ENCODE data around the gene IDE. TPM values are rescaled to one million over a fixed set of nuclear protein-coding genes. Genes with fewer than 3 reads are reported as not detected.

Gene IDE
- total and polyA plus RNA-seq, 10 of the 15 experiments (the other 5 are each of a cell fraction or from before 2014, with no cell fraction given), result 11.6 to 54.5 (median 33.6) TPM

DNA sequence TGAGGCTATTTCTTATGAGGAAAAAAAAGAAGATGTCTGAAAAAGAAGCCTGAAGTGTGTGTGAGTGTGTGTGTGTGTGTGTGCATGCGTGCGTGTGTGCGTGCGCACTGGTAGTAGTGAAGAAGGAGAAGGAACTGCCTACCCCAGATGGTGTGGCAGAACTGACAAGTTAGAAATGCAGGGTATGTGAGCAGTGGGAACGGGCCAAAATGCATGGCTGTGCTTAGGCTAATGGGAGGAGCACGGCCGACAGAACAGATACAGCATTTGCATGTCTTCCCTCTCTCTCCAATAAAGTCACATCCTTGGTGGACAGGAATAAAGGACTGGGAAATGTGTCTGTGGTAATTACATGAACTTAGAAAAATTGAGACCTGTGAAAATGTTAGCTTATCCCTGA, 94.3 kb downstream of the IDE start (continued):
- TF ChIP-seq, protein P1, sequence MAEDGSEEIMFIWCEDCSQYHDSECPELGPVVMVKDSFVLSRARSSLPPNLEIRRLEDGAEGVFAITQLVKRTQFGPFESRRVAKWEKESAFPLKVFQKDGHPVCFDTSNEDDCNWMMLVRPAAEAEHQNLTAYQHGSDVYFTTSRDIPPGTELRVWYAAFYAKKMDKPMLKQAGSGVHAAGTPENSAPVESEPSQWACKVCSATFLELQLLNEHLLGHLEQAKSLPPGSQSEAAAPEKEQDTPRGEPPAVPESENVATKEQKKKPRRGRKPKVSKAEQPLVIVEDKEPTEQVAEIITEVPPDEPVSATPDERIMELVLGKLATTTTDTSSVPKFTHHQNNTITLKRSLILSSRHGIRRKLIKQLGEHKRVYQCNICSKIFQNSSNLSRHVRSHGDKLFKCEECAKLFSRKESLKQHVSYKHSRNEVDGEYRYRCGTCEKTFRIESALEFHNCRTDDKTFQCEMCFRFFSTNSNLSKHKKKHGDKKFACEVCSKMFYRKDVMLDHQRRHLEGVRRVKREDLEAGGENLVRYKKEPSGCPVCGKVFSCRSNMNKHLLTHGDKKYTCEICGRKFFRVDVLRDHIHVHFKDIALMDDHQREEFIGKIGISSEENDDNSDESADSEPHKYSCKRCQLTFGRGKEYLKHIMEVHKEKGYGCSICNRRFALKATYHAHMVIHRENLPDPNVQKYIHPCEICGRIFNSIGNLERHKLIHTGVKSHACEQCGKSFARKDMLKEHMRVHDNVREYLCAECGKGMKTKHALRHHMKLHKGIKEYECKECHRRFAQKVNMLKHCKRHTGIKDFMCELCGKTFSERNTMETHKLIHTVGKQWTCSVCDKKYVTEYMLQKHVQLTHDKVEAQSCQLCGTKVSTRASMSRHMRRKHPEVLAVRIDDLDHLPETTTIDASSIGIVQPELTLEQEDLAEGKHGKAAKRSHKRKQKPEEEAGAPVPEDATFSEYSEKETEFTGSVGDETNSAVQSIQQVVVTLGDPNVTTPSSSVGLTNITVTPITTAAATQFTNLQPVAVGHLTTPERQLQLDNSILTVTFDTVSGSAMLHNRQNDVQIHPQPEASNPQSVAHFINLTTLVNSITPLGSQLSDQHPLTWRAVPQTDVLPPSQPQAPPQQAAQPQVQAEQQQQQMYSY (CRISPR knock-in tag; IDR thresholded peaks at IDR 0.05), result no peak
- no peak for TF ChIP-seq BACH1 (IDR thresholded peaks at IDR 0.05; ENCODE audit: borderline replicate concordance)
- no peak for TF ChIP-seq ZSCAN29 (IDR thresholded peaks at IDR 0.05)
- TF ChIP-seq CEBPB (IDR thresholded peaks at IDR 0.05; ENCODE audit: borderline replicate concordance in 1 of 2, low read depth in 2 of 2, low read length in 2 of 2), result no peak
- TF ChIP-seq ZNF24 (IDR thresholded peaks at IDR 0.05), result no peak
- TF ChIP-seq SUZ12 (IDR thresholded peaks at IDR 0.05; ENCODE audit: unreplicated experiment), result no peak
- no peak for TF ChIP-seq JUND (IDR thresholded peaks at IDR 0.05; ENCODE audit: low read depth, low read length)

DNA sequence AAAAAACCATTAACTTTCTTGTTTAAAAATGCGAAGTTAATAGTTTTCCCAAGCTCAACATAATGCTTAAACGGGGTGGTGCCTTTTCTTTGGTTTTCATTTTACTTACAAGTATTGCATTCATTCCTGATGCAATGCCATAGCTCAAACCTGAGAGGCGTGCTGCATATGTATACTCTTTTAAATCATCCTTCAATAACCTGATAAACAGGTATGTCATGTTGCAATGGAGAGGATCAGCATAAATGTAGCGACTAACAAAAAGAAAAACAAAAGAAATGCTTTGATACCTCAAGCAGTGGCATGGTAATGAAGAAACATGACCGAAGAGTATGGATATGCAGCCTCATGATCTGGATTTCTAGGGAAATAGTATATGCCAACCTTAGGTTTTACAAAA, 95.4 kb downstream of the IDE start:
- FAIRE-seq (no peak), DNase-seq (ENCODE audit: low read depth, low spot score) (no peak), ATAC-seq (no peak)
- TF ChIP-seq, protein P2, sequence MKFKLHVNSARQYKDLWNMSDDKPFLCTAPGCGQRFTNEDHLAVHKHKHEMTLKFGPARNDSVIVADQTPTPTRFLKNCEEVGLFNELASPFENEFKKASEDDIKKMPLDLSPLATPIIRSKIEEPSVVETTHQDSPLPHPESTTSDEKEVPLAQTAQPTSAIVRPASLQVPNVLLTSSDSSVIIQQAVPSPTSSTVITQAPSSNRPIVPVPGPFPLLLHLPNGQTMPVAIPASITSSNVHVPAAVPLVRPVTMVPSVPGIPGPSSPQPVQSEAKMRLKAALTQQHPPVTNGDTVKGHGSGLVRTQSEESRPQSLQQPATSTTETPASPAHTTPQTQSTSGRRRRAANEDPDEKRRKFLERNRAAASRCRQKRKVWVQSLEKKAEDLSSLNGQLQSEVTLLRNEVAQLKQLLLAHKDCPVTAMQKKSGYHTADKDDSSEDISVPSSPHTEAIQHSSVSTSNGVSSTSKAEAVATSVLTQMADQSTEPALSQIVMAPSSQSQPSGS (IDR thresholded peaks at IDR 0.05; ENCODE audit: low read length), result no peak
- TF ChIP-seq JUNB (IDR thresholded peaks at IDR 0.05), result no peak
- TF ChIP-seq, protein P3, sequence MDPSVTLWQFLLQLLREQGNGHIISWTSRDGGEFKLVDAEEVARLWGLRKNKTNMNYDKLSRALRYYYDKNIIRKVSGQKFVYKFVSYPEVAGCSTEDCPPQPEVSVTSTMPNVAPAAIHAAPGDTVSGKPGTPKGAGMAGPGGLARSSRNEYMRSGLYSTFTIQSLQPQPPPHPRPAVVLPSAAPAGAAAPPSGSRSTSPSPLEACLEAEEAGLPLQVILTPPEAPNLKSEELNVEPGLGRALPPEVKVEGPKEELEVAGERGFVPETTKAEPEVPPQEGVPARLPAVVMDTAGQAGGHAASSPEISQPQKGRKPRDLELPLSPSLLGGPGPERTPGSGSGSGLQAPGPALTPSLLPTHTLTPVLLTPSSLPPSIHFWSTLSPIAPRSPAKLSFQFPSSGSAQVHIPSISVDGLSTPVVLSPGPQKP (IDR thresholded peaks at IDR 0.05; ENCODE audit: low read depth, low read length), result no peak
- TF ChIP-seq RUNX3 (IDR thresholded peaks at IDR 0.05; ENCODE audit: low read length), result no peak
- no peak for TF ChIP-seq BCL11A (IDR thresholded peaks at IDR 0.05; ENCODE audit: low read depth, low read length)
- no peak overlapping the region for H3K4me2 ChIP-seq (ENCODE audit: control insufficient read depth, insufficient read depth)
- peaks cover 4 to 21% of the 10 kb centered on the region in 2 experiments for H3K36me3 ChIP-seq (ENCODE audit: control insufficient read depth in 2 of 2, insufficient read depth in 2 of 2, low read length in 1 of 2)
- BruUV-seq (replicated peaks), result no TSS peak
- no peaks in the 10 kb centered on the region for H3K9me3 ChIP-seq (replicated peaks; ENCODE audit: control insufficient read depth, insufficient read depth, low read length)
- ChIA-PET CTCF (interaction anchor here (1.2 kb wide), 1 partner anchor 38 kb away, joined by 5 read pairs; no protein-coding TSS in a partner anchor), SMC1A (ENCODE audit: uncharacterized antibody, unreplicated experiment) (no interaction called here), POLR2A (interaction anchor here (0.6 kb wide), 1 partner anchor 417 kb away, joined by 5 read pairs; no protein-coding TSS in a partner anchor), RAD21 (ENCODE audit: unreplicated experiment) (no interaction called here)
- intact Hi-C loops (cut with micrococcal nuclease; ENCODE audit: unreplicated experiment), result no loop called here
- H4K20me1 ChIP-seq (ENCODE audit: control insufficient read depth, insufficient read depth), result no peaks in the 10 kb centered on the region
- in situ Hi-C loops (cut with MboI), result no loop called here
- H3K27ac ChIP-seq (ENCODE audit: control insufficient read depth, insufficient read depth), result no peak overlapping the region
- H3K4me1 ChIP-seq (ENCODE audit: control insufficient read depth, insufficient read depth, low read length), result no peaks in the 10 kb centered on the region
- no peak overlapping the region for H2AFZ ChIP-seq (ENCODE audit: control insufficient read depth, low read depth, low read length)
- H3K79me2 ChIP-seq (ENCODE audit: control insufficient read depth, insufficient read depth, low read length), result no peaks in the 10 kb centered on the region
- no peaks in the 10 kb centered on the region for H3K27me3 ChIP-seq (replicated peaks in 1 of 2; ENCODE audit: control insufficient read depth in 2 of 2, insufficient read depth in 2 of 2, low read length in 1 of 2)
- WGBS (ENCODE audit: insufficient coverage, insufficient replicate concordance, low lambda C conversion rate, missing lambda C conversion rate), result 93% methylated on average over 5 of the region's 5 CpGs
- H3K9ac ChIP-seq (ENCODE audit: control insufficient read depth, insufficient read depth, low read length), result no peak overlapping the region
- no peak overlapping the region for H3K4me3 ChIP-seq

All from GM12878 (cell line).